Fibroblast of lung (primary cell): ENCODE results near the gene METTL23.

Experiments
- EZH2 ChIP-seq: IDR thresholded peaks from 2 replicates; pipeline ENCODE4 v1.5.1; 2012; ENCODE audit warnings: low read length, control low read depth, mild to moderate bottlenecking; ENCODE audit errors: missing control alignments
- TF ChIP-seq, protein P1 (sequence below), 2 donors: IDR thresholded peaks in 1 of 2; conservative IDR thresholded peaks in 1 of 2; 1 replicate in 1 of 2; 2 replicates in 1 of 2; pipeline ENCODE4 v1.5.1; 2011 to 2012; ENCODE audit warnings: low read length in 2 of 2, control low read depth in 1 of 2, inconsistent platforms in 1 of 2, low read depth in 1 of 2, mild to moderate bottlenecking in 1 of 2

DNA sequence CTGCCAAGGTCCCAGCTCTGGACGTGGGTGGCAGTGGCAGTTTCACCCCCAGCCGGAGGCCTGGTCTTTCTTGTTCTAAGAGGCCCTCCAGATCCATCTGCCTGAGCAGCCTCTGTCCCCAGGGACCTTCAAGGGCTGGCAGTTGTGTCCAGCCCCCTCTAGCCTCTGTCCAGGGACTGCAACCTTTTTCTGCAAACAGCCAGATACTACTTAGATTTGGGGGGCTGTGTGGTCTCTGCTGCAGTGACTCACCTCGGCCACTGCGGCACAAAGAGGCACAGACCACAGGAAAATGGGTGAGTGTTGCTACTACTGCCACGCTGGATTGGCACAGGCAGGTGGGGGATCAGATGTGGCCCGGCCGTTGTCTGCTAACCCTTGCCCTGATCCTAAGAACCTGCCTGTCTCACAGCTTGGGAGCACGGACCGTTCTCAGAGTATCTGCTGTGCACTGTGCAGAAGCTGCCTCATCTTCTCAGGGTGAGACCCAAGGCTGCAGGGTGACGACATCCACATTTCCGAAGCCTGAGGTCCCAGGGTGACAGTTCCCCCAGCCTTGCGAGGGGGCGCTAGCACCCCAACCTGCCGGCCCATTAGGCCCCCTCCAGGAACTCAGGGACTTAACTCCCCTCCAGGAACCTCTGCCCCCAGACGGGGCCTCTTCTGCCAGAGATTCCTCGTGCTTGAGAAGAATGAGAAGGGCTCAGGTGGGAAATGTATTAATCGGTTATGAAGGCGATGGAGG lies 43.5 kb upstream of the METTL23 start:
- TF ChIP-seq, protein P1, sequence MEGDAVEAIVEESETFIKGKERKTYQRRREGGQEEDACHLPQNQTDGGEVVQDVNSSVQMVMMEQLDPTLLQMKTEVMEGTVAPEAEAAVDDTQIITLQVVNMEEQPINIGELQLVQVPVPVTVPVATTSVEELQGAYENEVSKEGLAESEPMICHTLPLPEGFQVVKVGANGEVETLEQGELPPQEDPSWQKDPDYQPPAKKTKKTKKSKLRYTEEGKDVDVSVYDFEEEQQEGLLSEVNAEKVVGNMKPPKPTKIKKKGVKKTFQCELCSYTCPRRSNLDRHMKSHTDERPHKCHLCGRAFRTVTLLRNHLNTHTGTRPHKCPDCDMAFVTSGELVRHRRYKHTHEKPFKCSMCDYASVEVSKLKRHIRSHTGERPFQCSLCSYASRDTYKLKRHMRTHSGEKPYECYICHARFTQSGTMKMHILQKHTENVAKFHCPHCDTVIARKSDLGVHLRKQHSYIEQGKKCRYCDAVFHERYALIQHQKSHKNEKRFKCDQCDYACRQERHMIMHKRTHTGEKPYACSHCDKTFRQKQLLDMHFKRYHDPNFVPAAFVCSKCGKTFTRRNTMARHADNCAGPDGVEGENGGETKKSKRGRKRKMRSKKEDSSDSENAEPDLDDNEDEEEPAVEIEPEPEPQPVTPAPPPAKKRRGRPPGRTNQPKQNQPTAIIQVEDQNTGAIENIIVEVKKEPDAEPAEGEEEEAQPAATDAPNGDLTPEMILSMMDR (conservative IDR thresholded peaks at IDR 0.05 in 1 of 2, IDR thresholded peaks at IDR 0.05 in 1 of 2; ENCODE audit: low read depth in 1 of 2, low read length in 2 of 2): no peak
- no peak for TF ChIP-seq EZH2
